Colonic mucosa (tissue), 4 donors: ENCODE results near the gene FASTK. TPM values are rescaled to one million over a fixed set of nuclear protein-coding genes. Genes with fewer than 3 reads are reported as not detected.

Source experiments
- DNase-seq: peaks from one replicate; pipeline ENCODE4 v3.0.0-alpha.2; 2020
- H3K27ac ChIP-seq: fragments of 200-600 bp; one replicate; pipeline ENCODE4 v1.8.0; 2021
- H3K27me3 ChIP-seq: fragments of 200-600 bp; one replicate; pipeline ENCODE4 v1.8.0; 2021
- H3K36me3 ChIP-seq: fragments of 200-600 bp; one replicate; pipeline ENCODE4 v1.8.0; 2021
- H3K4me1 ChIP-seq: fragments of 200-600 bp; one replicate; pipeline ENCODE4 v1.8.0; 2021; ENCODE audit warnings: mild to moderate bottlenecking
- H3K4me3 ChIP-seq: fragments of 200-600 bp; one replicate; pipeline ENCODE4 v1.8.0; 2021
- H3K9ac ChIP-seq, 2 donors: one replicate each; pipeline ENCODE4 v1.7.0; 2013; ENCODE audit warnings: control low read depth in 2 of 2, low read depth in 2 of 2, low read length in 2 of 2
- H3K9me3 ChIP-seq: fragments of 200-600 bp; one replicate; pipeline ENCODE4 v1.8.0; 2021
- CTCF ChIP-seq: fragments of 200-600 bp; IDR thresholded peaks from one replicate; pipeline ENCODE4 v1.8.0; 2022; ENCODE audit warnings: antibody characterized with exemption, mild to moderate bottlenecking
- intact Hi-C: fragments of 100-400 bp; cut with DNase I; formaldehyde crosslinking; loops from one replicate; pipeline ENCODE4 v1.14.1; 2022
- total RNA-seq, 2 donors: library from RNA; stranded (reverse); fragmentation: NEBNext Ultra II Directional in 1 of 2; extraction: Animal tissue kit (Norgen Biotek cat#: 25700) in 1 of 2; gene quantifications; one replicate each; pipeline ENCODE4 v1.2.1, GENCODE V29; 2021
- donor health status: healthy.
- donor health status: DM: no; HTN: no; CAD: no.
- donor health status: DM: no; HTN: no; CAD: no.

FASTK gene
- total RNA-seq, 2 donors from 2014 or later: 67.0 to 149 TPM

DNA sequence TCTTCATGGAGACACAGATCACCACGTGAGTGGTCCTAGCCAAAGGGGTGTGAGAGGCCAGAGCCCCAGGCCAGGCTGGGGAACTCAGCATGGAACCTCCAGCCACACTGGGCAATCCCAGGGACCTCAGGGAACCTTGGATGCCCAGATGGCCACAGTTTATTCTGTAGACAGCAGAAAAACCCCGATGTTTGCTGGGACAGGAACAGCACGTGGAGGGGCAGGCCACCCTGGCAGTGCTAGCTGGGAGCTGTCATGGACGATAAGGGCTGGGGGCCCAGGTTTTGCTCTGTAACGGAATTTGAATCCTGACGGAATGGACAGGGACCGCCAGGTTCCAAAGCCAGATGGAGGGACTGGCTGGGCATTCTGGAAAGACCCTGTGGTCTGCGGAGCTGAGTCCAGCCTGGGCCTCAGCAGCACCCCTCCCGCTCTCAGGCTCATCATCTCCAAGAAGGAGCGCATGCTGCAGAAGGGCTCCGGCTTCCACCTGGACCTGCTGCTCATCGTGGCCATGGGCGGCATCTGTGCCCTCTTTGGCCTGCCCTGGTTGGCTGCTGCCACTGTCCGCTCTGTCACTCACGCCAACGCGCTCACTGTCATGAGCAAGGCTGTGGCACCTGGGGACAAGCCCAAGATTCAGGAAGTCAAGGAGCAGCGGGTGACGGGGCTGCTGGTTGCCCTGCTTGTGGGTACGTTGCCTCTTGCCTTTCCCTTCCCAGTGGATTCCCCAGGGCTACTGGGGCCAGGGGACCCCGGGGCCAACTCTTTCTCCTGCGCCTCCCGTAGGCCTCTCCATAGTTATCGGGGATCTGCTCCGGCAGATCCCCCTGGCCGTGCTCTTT, 5.6 kb downstream of the FASTK start:
- no peak overlapping the region for H3K4me3 ChIP-seq
- peaks cover 19% of the 10 kb centered on the region for H3K36me3 ChIP-seq
- no peaks in the 10 kb centered on the region for H3K9me3 ChIP-seq
- DNase-seq: no peak
- intact Hi-C loops: no loop called here
- no peaks in the 10 kb centered on the region for H3K27me3 ChIP-seq
- no peak overlapping the region for H3K9ac ChIP-seq
- TF ChIP-seq CTCF: no peak
- H3K4me1 ChIP-seq: peaks cover 5% of the 10 kb centered on the region
- no peak overlapping the region for H3K27ac ChIP-seq

DNA sequence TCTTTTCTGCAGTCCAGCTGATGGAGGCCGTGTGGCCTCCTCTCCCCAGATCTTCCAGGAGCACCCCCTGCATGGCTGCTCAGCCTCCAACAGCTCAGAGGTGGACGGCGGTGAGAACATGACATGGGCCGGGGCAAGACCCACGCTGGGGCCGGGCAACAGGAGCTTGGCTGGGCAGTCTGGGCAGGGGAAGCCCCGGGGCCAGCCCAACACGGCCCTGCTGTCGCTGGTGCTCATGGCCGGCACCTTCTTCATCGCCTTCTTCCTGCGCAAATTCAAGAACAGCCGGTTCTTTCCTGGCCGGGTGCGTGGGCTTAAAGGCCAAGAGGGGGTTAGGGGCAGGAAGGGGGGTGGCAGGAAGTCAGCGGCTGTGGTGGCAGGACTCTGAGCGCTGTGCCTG, 6.6 kb downstream of the FASTK start:
- intact Hi-C loops: no loop called here
- H3K36me3 ChIP-seq: peaks cover 26% of the 10 kb centered on the region
- no peaks in the 10 kb centered on the region for H3K9me3 ChIP-seq
- no peak for DNase-seq
- TF ChIP-seq CTCF: no peak
- H3K4me1 ChIP-seq: no peaks in the 10 kb centered on the region
- no peak overlapping the region for H3K4me3 ChIP-seq
- no peak overlapping the region for H3K27ac ChIP-seq
- no peak overlapping the region for H3K9ac ChIP-seq
- H3K27me3 ChIP-seq: no peaks in the 10 kb centered on the region

DNA sequence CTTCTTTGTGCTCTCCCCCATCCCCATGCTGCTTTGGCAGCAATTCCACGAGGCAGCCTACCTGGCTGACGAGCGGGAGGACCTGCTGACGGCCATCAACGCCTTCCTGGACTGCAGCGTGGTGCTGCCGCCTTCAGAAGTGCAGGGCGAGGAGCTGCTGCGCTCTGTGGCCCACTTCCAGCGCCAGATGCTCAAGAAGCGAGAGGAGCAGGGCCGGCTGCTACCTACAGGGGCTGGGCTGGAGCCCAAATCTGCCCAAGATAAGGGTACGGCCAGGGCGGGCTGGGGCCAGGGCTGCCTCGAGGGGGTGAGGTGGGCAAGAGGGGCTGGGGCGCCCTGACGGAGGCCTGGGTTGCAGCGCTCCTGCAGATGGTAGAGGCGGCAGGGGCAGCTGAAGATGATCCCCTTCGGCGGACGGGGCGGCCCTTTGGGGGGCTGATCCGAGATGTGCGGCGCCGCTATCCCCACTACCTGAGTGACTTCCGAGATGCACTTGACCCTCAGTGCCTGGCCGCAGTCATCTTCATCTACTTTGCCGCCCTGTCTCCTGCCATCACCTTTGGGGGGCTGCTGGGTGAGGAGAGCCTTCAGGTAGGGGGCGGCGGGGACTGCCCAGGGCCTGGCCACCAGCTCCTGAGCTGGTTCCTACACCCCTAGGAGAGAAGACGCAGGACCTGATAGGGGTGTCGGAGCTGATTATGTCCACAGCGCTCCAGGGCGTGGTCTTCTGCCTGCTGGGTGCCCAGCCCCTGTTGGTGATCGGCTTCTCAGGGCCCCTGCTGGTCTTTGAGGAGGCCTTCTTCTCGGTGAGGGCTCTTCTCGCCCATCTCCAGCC, 9.4 kb downstream of the FASTK start:
- H3K36me3 ChIP-seq: peaks cover 26% of the 10 kb centered on the region
- no peaks in the 10 kb centered on the region for H3K4me1 ChIP-seq
- DNase-seq: no peak
- no peak overlapping the region for H3K9ac ChIP-seq
- H3K4me3 ChIP-seq: no peak overlapping the region
- H3K9me3 ChIP-seq: no peaks in the 10 kb centered on the region
- intact Hi-C loops: no loop called here
- no peak for TF ChIP-seq CTCF
- no peaks in the 10 kb centered on the region for H3K27me3 ChIP-seq
- no peak overlapping the region for H3K27ac ChIP-seq

DNA sequence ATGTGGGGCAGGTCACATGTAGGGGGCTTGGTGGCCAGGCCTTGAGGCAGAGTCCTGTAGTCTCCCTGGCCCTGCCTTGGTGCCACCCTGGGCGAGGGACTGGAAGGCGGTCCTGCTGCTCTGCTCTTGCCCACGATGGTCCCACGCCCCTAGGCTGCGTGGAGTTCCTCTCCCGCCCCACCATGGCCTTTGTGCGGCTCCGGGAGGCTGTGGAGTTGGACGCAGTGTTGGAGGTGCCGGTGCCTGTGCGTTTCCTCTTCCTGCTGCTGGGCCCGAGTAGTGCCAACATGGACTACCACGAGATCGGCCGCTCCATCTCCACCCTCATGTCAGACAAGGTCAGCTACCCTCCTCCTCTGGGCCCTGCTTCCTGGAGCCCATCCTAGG, 10.0 kb downstream of the FASTK start:
- no peaks in the 10 kb centered on the region for H3K27me3 ChIP-seq
- H3K4me3 ChIP-seq: no peak overlapping the region
- peaks cover 26% of the 10 kb centered on the region for H3K36me3 ChIP-seq
- no peak overlapping the region for H3K27ac ChIP-seq
- DNase-seq: no peak
- TF ChIP-seq CTCF: no peak
- H3K9me3 ChIP-seq: no peaks in the 10 kb centered on the region
- no peaks in the 10 kb centered on the region for H3K4me1 ChIP-seq
- no peak overlapping the region for H3K9ac ChIP-seq
- intact Hi-C loops: no loop called here

GRCh38 chr7:151069841-151070573, 10.6 kb downstream of the FASTK start:
- Histone ChIP-seq H3K4me3 (no peak overlapping the region), H3K4me1 (no peaks in the 10 kb centered on the region), H3K27me3 (no peaks in the 10 kb centered on the region), H3K27ac (no peak overlapping the region), H3K9me3 (no peaks in the 10 kb centered on the region), H3K36me3 (peaks cover 21% of the 10 kb centered on the region), H3K9ac (peak overlapping the region in 1 of 2 donors; percentile 2)
- TF ChIP-seq CTCF: no peak
- intact Hi-C loops: no loop called here
- DNase-seq: no peak
